HG03039 (cell line): ENCODE results near the gene BTBD19.
"Not testable (repeated sequence)": the region's sequence is repeated elsewhere in the genome, so short reads cannot be mapped to it uniquely, and the experiment has no call there.

ENCODE experiments used
- ATAC-seq: cut with Tn5 transposase; IDR thresholded peaks from one replicate; pipeline ENCODE4 v1.9.1; 2021; ENCODE audit warnings: mild to moderate bottlenecking, moderate library complexity; ENCODE audit not compliant: unreplicated experiment

BTBD19 gene

GRCh38 chr1:44787506-44787905 lies 20.8 kb upstream of the BTBD19 start:
- ATAC-seq, result no peak

DNA sequence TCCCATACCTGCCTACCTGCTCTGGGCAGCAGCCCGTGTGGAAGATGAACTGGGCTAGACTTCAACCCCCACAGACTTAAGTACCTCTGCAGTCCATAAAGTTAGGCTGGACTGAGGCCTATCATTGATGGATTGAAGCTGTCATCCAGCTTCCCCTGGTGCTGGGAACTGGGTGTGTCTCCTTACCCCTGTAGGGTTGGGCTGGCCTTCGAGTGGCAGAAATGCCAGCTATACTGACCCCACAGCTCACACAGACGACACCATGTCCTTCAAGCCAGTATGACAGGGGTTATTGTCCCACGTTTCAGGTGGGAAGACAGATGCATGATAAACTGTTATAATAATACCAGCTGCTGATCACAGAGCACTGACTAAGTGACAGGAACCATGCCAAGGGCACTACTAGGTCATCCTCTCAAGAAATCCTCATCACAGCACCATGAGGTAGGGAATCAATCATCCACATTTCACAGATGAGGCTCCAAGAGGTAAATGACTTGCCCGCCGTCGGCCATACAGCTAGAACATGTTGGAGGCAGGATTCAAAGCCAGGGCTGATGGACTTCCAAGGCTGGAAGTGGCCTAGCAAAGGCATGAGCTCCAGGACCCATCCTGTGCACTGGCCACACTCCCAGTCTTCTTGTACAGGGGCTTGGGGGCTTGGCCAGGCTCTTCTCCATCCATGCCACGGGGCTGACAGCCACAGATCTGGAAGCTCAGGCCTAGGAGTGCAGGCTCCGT lies 20.0 kb upstream of the BTBD19 start, which contains the start of gene BEST4:
Gene BEST4 (minus strand): TSS at position 51 of the 741 bp plus-strand sequence. CDS start 465 bp downstream, outside the sequence.
- no peak for ATAC-seq

DNA sequence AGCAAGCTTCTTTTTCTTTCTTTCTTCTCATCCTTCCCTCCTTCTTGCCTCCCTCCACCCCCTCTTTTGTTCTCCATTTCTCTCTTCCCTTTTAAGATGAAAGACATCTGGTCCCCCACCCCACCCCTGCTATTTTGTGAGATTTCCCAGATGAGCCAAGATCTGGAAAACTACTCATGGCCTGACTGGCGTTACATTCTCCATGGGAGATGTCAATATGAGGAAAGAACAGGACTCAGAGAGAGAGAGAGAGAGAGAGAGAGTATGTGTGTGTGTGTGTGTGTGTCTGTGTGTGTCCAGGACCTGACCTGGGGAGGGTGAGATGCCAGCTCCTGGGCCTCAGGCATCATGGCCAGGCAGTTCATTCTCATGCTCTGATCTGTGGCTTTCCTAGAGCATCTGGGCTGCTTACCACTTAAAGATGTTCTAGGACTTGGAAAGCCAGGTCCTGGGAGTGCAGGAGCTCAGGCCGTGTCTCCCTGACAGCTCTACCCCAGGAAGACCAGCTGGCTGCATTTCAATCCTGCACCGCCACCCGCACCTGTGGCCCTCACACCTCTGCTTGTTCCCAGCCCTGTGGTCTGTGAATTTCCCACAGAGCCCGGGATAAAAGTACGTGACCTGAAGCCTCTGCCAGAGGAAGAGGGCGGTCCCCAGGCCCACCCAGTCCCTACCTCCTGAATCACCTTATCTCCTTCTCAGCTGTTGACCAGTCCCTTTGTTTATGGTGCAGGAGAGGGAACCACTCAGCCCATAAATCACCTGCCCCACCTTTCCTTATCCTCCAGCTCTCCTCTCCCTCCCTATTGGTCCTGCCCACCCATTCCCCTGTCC lies 17.1 kb upstream of the BTBD19 start:
- no peak for ATAC-seq

GRCh38 chr1:44792736-44793502 lies 15.4 kb upstream of the BTBD19 start:
- ATAC-seq, result no peak

DNA sequence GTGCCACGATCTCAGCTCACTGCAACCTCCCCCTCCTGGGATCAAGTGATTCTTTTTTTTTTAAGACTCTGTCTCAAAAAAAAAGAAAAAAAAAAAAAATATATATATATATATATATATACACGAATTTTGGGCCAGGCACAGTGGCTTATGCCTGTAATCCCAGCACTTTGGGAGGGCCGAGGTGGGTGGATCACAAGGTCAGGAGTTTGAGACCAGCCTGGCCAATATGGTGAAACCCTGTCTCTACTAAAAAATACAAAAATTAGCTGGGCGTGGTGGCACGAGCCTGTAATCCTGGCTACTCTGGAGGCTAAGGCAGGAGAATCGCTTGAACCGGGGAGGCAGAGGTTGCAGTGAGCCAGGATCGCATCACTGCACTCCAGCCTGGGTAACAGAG lies 10.4 kb upstream of the BTBD19 start:
- ATAC-seq, result not testable (repeated sequence)

GRCh38 chr1:44798481-44799365 lies 9.6 kb upstream of the BTBD19 start:
- no peak for ATAC-seq

DNA sequence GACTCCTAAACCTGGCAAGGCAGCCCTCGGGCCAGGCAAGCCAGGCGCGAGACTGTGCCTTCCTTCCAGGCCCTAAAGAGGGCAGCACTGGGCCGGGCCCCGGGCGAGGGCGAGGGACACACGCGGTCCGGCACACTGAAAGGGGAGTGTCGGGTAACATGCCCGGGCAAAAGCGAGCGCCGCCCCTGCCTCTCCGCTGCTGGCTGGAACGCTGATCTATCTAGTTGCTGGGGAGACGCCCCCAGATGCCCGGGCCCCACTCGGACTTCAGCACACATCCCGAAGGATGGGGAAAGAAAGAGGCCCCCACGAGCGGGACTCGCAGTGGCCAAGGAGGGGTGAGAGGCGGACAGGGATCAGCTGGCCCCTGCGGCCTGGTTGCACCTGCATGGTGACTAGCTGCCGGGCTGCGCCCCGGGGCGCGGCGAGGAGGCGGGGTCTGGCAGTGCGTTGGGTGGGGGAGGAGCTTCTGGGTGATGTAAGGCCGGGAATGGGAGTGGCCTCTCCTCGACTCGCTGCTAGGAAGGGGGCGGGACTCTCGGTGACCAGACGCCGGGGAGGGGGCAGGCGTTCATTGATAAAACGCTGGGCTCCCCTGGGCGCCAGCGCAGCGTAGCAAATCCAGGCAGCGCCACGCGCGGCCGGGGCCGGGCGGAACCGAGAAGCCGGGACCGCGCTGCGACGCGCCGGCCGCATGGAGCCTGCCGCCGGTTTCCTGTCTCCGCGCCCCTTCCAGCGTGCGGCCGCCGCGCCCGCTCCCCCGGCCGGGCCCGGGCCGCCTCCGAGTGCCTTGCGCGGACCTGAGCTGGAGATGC lies 8.3 kb upstream of the BTBD19 start, which contains the start of gene PLK3:
Gene PLK3 (plus strand): TSS at position 608 of the 815 bp plus-strand sequence. CDS start 87 bp downstream, at position 695.
- ATAC-seq, result peak; percentile 81

DNA sequence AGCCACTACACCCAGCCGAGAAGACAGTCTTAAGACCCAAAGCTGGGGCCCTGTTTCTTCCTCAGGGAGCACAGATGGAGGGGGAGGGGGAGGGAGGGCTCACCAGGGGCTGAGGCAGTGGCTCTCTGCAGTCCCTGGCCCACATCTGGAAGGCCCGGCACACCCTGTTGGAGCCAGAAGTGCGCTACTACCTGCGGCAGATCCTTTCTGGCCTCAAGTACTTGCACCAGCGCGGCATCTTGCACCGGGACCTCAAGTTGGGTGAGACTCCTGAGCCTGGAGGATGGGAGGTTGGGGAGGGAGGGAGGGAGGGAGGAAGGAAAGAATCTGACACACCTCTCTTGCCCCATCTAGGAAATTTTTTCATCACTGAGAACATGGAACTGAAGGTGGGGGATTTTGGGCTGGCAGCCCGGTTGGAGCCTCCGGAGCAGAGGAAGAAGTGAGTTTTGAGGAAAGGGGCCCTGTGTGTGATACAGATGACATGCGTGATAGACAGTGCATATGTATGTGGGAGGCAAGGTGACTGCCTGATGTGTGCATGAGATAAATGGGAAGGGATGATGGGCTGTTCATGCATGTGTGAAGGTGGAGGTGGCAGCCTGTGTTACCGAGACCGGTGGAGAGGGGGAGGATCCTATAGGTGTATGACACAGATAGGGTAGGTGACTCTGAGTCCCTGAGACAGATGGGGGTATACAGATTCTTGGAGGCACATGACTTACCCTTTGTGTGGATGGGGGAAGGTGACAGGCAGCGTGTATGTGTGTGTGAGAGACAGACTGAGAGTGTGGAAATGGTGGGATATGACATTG lies 6.6 kb upstream of the BTBD19 start:
- ATAC-seq, result no peak

- ATAC-seq, result no peak
These were observed 5.8 kb upstream of the BTBD19 start for GRCh38 chr1:44802306-44803061.

- no peak for ATAC-seq
These were observed 5.3 kb upstream of the BTBD19 start for GRCh38 chr1:44803062-44803311.

DNA sequence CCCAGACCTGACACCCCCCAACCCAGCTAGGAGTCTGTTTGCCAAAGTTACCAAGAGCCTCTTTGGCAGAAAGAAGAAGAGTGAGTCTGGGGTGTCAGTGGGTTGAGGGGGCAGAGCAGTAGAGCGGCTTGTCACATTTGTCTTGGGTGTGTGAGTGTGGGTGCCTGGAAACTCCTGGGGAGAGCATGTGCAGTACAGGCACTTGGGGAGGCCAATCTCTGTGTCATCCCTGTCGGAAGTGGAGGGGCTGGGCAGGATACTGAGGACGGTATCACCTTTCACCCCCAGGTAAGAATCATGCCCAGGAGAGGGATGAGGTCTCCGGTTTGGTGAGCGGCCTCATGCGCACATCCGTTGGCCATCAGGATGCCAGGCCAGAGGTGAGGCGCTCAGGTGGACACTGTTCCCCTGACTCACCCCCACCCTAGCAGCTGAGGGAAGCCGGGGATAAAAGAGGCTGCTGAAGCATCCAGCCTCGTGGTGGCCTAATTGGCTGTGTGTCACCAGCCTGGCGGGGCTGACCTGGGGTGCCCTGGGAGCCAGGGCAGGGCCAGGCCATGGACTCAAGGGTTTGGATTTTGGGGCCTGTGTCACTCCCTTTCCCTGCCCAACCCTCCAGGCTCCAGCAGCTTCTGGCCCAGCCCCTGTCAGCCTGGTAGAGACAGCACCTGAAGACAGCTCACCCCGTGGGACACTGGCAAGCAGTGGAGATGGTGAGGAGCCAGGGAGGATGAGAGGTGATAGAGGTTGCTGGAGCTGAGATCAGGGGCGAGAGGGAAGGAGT lies 4.8 kb upstream of the BTBD19 start:
- no peak for ATAC-seq

- no peak for ATAC-seq
These were observed 2.9 kb upstream of the BTBD19 start for GRCh38 chr1:44805311-44806024.

GRCh38 chr1:44806025-44806703 lies 2.2 kb upstream of the BTBD19 start:
- no peak for ATAC-seq

DNA sequence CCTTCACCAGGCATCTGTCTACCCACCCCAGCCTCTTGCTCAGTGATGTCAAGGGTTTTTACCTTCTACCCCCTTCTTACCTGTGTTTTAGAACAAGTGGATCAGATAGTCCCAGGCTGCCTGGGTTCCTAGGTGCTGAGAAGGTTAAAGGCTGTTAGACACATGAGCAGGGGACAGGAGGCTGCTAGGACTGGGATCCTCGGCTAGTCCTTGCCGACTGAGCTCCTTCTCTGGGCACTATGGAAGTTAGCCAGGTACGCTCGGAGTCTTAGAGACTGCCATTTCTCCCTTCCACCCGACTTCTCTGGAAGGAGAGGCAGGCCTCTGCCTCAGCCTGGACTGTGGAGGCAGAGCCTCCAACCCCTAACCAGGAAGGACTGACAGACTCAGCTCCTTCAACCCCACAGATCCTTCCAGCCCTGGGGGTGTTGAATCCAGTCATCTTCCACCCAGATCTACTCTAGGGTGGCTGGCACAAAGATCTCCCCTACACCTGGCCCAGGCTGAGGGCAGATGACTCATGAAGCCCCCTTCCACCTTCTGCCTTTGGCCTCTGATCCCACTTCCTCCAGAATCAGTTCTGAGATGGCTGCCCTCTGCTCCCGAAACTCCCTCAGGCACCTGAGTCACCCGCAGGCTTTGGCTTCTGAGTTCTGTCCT lies 1.5 kb upstream of the BTBD19 start, which contains the start of gene DYNLT4:
Gene DYNLT4 (minus strand): TSS at position 648 of the 660 bp plus-strand sequence. CDS start 683 bp downstream, outside the sequence.
- no peak for ATAC-seq

- ATAC-seq, result peak; percentile 18
These were observed 810 bp upstream of the BTBD19 start for GRCh38 chr1:44807364-44808062.
